ENCODE data around the gene IL17C. TPM values are rescaled to one million over a fixed set of nuclear protein-coding genes. Genes with fewer than 3 reads are reported as not detected.

IL17C gene
- total and polyA plus RNA-seq, 2 experiments from 2014 or later = 0.57 TPM; not detected in 1

GRCh38 chr16:88687676-88688012, 49.3 kb downstream of the IL17C start:
- Histone ChIP-seq H3K4me1 (ENCODE audit: insufficient read depth) (peaks cover 20% of the 10 kb centered on the region), H4K20me1 (ENCODE audit: insufficient read depth, poor library complexity, severe bottlenecking) (no peaks in the 10 kb centered on the region), H2AFZ (no peak overlapping the region), H3K36me3 (replicated peaks; ENCODE audit: insufficient read depth, low read depth) (no peaks in the 10 kb centered on the region), H3K4me3 (no peak overlapping the region), H3K4me2 (peak overlapping the region; percentile 100), H3K9me2 (replicated peaks; ENCODE audit: insufficient read depth) (no peaks in the 10 kb centered on the region), H3K79me2 (no peaks in the 10 kb centered on the region), H3K27me3 (peaks cover 3% of the 10 kb centered on the region), H3K9me3 (ENCODE audit: low read depth) (no peaks in the 10 kb centered on the region), H3K27ac (peak overlapping the region; percentile 87)
- DNase-seq (ENCODE audit: low spot score) = no peak
- no peak for TF ChIP-seq EZH2phosphoT487 (IDR thresholded peaks at IDR 0.05; ENCODE audit: low read depth, severe bottlenecking, unreplicated experiment)
- no peak for TF ChIP-seq CTCF (IDR thresholded peaks at IDR 0.05; ENCODE audit: poor library complexity)
- no peak for TF ChIP-seq EZH2 (IDR thresholded peaks at IDR 0.05; ENCODE audit: borderline replicate concordance)
- WGBS (ENCODE audit: low lambda C conversion rate, missing lambda C conversion rate) = 72% methylated on average over 3 of the region's 3 CpGs

DNA sequence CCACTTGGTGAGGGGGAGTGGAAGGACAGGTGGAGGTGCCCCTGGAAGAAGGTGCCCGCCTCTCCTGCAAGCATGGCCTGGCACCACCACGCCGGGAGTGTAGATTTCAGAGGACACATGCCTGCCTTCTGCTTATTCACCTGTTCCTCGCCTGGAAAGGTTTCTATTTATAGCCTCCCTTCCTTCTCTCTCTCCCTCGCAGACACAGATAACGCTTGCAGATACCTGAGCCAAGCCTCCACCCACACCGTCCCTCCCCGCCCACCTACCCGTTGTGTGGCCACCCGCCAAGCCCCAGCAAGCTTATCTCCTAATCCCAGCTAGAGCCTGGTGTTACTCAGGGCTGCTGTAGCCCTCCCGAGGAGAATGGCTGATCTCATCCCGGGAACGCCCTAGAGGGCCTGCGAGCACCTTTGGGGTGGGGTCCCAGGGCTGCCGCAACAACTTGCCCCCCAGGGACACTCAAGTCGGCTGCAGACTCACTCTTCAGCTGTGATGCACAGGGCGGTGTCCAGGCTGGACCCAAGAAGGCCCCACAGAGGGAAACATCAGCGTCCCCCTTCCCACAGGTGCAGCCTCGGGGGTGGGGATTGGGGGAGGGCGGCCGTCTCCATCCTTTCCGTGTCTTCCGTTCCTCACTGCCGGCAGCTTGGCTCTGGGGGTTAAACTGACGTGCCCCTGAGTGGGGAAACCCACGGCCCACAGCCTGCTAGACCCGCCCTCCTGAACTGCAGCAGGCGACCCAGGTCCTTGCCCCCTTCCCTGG, 49.8 kb downstream of the IL17C start:
- H3K4me2 ChIP-seq = peak overlapping the region; percentile 100
- no peak overlapping the region for H3K4me3 ChIP-seq
- H3K27ac ChIP-seq = peak overlapping the region; percentile 87
- 27% methylated on average over 22 of the region's 28 CpGs for WGBS (ENCODE audit: low lambda C conversion rate, missing lambda C conversion rate)
- peaks cover 3% of the 10 kb centered on the region for H3K27me3 ChIP-seq
- H3K4me1 ChIP-seq (ENCODE audit: insufficient read depth) = peaks cover 20% of the 10 kb centered on the region
- H3K9me3 ChIP-seq (ENCODE audit: low read depth) = no peaks in the 10 kb centered on the region
- H3K36me3 ChIP-seq (replicated peaks; ENCODE audit: insufficient read depth, low read depth) = no peaks in the 10 kb centered on the region
- no peaks in the 10 kb centered on the region for H3K9me2 ChIP-seq (replicated peaks; ENCODE audit: insufficient read depth)
- peak; percentile 87 for DNase-seq (ENCODE audit: low spot score)
- TF ChIP-seq EZH2phosphoT487 (IDR thresholded peaks at IDR 0.05; ENCODE audit: low read depth, severe bottlenecking, unreplicated experiment) (no peak), EZH2 (IDR thresholded peaks at IDR 0.05; ENCODE audit: borderline replicate concordance) (no peak), CTCF (IDR thresholded peaks at IDR 0.05; ENCODE audit: poor library complexity) (no peak)
- no peaks in the 10 kb centered on the region for H4K20me1 ChIP-seq (ENCODE audit: insufficient read depth, poor library complexity, severe bottlenecking)
- H2AFZ ChIP-seq = no peak overlapping the region
- no peaks in the 10 kb centered on the region for H3K79me2 ChIP-seq

Other genes with a start within 250 kb of the IL17C start
- 3.1 and 4.1 TPM in 2 replicates for gene ZFPM1, start 185.3 kb upstream of the IL17C start, total RNA-seq
- gene ZFPM1, start 185.3 kb upstream of the IL17C start, polyA plus RNA-seq = 8.3 and 11.9 TPM in 2 replicates
- 8.1 and 16.8 TPM in 2 replicates for gene ZC3H18, start 68.2 kb upstream of the IL17C start, total RNA-seq
- 30.7 and 37.1 TPM in 2 replicates for gene ZC3H18, start 68.2 kb upstream of the IL17C start, polyA plus RNA-seq
- 196 and 255 TPM in 2 replicates for gene CYBA, start 12.5 kb downstream of the IL17C start, total RNA-seq
- 419 and 516 TPM in 2 replicates for gene CYBA, start 12.5 kb downstream of the IL17C start, polyA plus RNA-seq
- 71.9 and 78.6 TPM in 2 replicates for gene MVD, start 24.5 kb downstream of the IL17C start, total RNA-seq
- gene MVD, start 24.5 kb downstream of the IL17C start, polyA plus RNA-seq = 142 and 152 TPM in 2 replicates
- gene SNAI3, start 47.9 kb downstream of the IL17C start, total RNA-seq = 1.7 and 2.5 TPM in 2 replicates
- gene SNAI3, start 47.9 kb downstream of the IL17C start, polyA plus RNA-seq = 4.1 and 5.0 TPM in 2 replicates
- gene RNF166, start 67.8 kb downstream of the IL17C start, total RNA-seq = 10.1 and 14.0 TPM in 2 replicates
- gene RNF166, start 67.8 kb downstream of the IL17C start, polyA plus RNA-seq = 14.3 and 16.8 TPM in 2 replicates
- 5.9 and 8.9 TPM in 2 replicates for gene CTU2, start 67.9 kb downstream of the IL17C start, total RNA-seq
- 19.5 and 21.2 TPM in 2 replicates for gene CTU2, start 67.9 kb downstream of the IL17C start, polyA plus RNA-seq
- 47.0 and 77.0 TPM in 2 replicates for gene PIEZO1, start 146.6 kb downstream of the IL17C start, total RNA-seq
- 70.6 and 87.9 TPM in 2 replicates for gene PIEZO1, start 146.6 kb downstream of the IL17C start, polyA plus RNA-seq
- 5.2 and 6.9 TPM in 2 replicates for gene CDT1, start 165.2 kb downstream of the IL17C start, total RNA-seq
- 5.1 and 6.8 TPM in 2 replicates for gene CDT1, start 165.2 kb downstream of the IL17C start, polyA plus RNA-seq
- 101 and 119 TPM in 2 replicates for gene APRT, start 173.4 kb downstream of the IL17C start, total RNA-seq
- gene APRT, start 173.4 kb downstream of the IL17C start, polyA plus RNA-seq = 237 and 273 TPM in 2 replicates
- 19.6 and 22.4 TPM in 2 replicates for gene GALNS, start 218.4 kb downstream of the IL17C start, total RNA-seq
- gene GALNS, start 218.4 kb downstream of the IL17C start, polyA plus RNA-seq = 38.9 and 53.5 TPM in 2 replicates
- gene TRAPPC2L, start 218.6 kb downstream of the IL17C start, total RNA-seq = 58.7 and 70.8 TPM in 2 replicates
- gene TRAPPC2L, start 218.6 kb downstream of the IL17C start, polyA plus RNA-seq = 191 and 215 TPM in 2 replicates
- gene PABPN1L, start 228.1 kb downstream of the IL17C start, total RNA-seq = not detected in 2 replicates
- not detected in 2 replicates for gene PABPN1L, start 228.1 kb downstream of the IL17C start, polyA plus RNA-seq